HG03135 (cell line): ENCODE measurements around the gene SLC1A7.

ENCODE experiments used
- ATAC-seq: cut with Tn5 transposase; IDR thresholded peaks from one replicate; pipeline ENCODE4 v1.9.1; 2021; ENCODE audit warnings: mild to moderate bottlenecking, moderate library complexity; ENCODE audit not compliant: unreplicated experiment

Gene SLC1A7

GRCh38 chr1:53160924-53161378 is 18.5 kb upstream of the SLC1A7 start:
- no peak for ATAC-seq

- ATAC-seq: no peak
Observed at GRCh38 chr1:53158900-53159299, 16.5 kb upstream of the SLC1A7 start.

DNA sequence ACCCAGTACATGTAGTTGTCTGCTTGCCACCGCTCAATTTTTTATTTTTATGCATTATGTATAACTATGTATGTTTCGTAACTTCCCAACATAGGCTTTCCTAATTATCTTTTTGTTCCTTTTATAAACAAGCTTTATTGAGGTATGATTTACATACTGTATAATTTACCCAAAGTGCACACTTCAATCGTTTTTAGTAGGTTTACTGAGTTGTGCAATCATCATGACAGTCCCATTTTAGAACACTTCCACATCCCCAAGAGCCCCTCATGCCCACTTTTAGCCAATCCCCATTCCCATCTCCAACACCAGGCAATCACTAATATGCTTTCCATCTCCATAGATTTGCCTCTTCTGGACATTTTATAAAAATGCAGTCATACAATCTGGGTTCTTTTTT is 14.3 kb upstream of the SLC1A7 start:
- no peak for ATAC-seq

GRCh38 chr1:53155945-53156344 is 13.5 kb upstream of the SLC1A7 start:
- no peak for ATAC-seq

DNA sequence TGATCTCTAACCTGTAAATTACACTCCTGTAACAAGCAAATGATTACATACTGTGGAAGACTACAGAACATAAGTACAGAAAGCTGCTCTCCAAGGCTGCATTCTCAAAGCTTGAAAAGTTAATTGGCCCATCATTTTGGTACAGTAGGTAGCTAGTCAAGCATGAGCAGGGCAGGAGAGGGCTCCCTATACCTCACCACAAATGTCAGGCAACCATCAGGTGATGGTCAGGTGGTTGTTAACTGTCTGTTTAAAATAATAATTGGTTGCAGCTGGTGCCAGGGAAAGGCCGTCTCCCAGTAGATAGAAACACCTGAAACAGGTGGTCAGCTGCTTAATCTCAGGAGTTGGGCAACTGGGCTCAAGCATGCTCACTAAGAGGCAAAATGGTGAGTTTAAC is 13.1 kb upstream of the SLC1A7 start:
- no peak for ATAC-seq

DNA sequence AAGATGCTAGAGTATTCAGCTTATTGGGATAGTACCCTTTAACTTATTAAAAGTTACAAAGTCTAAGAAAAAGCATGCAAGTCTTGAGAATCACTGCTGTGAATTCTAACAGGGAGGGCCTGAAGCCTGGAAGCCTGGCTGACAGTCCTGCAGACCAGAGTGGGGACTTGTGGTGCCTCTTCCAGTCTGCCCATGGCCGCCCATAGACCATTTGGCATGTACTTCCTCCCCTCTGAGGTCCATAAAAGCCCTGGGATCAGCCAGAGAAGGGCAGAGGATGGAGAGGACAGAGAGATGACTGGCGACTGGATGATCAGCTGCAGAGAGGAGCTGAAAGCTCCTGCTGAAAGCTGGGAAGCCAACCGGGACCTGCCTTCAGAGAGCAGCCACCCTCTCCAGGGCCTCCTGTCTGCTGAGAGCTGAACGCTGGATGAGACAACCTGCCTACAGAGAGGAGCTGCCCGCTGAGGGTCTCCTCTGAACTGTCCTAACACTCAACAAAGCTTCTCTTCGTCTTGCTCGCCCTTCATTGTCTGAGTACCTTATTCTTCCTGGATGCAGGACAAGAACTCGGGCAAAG is 12.5 kb upstream of the SLC1A7 start:
- ATAC-seq: no peak

GRCh38 chr1:53153752-53154151 is 11.3 kb upstream of the SLC1A7 start:
- ATAC-seq: no peak

DNA sequence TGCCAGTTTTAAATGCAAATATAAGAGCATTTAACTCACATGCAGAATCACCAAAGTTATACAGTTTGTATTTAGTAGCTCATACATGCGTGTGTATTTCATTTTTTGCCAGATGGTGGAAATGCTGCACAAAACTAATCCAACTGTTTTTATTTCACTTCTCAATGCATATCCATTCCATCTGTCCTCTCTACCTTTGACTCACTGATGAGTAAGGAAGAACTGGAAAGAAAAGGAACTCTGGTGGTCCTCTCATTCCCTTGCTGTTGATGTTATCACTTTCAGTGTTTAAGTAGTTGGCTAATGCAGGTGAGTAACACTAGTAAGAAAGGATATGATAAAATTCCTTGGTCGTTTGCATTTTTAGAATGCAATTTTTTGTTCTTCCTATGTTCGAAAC is 5.7 kb upstream of the SLC1A7 start:
- no peak for ATAC-seq

- no peak for ATAC-seq
Observed at GRCh38 chr1:53147174-53147573, 4.7 kb upstream of the SLC1A7 start.

DNA sequence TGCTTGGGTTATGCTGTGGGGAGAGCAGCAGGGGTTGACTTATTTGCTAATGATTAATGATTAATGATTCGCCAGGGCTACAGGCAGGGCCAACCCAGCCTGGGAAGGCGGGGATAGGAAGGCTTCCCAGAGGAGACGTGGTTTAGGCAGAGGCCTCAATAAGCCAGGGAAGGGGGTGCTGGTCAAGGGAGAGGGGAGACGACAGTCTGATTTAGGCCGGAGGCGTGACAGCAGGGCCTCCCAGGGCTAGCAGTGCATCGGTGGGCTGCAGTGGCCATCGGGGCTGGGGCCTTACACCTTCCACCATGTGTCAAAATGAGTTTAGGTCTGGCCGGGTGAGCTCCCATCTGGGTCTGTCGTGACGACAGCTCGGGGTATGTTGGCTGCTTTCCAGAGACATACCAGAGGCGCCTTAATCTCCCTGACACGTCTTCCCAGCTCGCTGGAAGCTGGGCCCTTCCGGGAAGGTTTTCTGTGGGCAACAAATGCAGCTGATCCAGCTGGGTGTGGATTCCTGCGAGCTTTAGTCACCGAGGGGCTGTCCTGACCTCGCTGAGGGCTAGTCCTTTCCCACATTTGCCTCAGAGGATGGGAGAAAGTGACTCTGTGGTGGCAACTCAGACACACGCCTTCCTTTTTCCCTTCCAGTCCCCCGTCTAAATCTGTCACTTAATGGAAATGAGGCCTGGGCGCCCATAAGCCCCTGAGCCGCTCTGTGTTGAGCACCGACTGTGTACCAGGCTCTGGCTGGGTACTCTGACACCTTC is 3.7 kb upstream of the SLC1A7 start:
- no peak for ATAC-seq

- ATAC-seq: no peak
Observed at GRCh38 chr1:53145619-53145941, 3.1 kb upstream of the SLC1A7 start.

DNA sequence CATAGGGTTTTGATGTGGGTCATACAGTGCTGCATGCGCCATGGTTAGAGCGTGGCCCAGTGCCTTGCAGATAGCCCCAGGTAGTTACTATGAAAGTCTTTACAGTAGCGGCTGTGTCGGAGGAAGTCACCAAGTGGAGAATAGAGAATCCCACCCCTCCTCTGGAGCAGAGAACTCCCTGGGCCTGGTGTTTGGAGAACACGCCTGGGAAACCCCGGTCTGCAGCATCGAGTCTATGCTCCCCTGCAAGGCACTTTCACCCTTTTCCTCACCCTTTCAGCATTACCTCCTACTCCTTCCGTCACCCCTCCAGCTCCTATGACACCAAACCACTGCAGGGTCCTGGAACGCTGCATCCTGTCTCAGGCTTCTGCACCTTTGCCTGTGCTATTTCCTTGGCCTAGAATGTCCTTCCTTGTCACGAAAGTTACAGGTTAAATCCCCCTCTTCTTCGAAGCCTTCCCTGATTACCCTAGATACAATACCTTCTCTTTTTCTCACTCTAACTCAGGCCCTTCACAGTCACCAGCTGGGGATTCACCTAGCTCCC is 2.7 kb upstream of the SLC1A7 start:
- no peak for ATAC-seq

DNA sequence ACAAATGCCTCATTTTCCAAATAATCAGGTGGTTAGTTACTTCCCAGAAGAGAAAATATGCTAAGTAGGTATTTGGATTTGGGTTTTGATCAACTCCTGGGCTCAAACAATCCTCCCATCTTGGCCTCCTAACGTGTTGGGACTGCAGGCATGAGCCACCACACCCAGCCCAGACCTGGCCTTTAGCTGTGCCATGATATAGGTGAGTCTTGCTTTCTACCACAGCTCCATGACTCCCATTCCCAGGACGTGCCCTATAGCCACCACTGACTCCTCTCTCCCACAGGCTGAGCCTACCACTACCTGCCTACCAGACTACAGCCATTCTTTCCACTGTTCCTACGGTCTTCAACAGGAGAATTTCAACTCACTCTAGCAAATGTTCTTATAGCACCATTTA is 1.8 kb upstream of the SLC1A7 start:
- ATAC-seq: no peak

DNA sequence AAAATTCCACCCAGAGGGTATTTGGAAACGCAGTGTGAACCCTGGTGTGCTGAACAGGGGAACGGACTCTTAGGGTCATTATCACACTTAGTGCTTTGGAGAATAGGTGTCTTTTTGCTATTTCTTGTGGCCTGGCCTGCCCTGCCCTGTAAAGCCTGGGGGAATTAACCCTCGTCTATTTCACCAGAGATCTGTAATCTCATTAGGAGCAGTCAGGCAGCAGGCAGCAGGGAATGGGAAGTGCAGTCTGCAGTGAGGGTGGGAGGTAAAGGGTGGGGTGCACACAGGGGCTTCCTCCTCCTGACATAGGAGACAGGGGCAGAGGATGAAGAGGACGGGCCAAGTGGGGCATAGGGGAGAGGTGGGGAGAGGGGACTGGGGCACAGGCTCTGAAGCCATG is 1.1 kb upstream of the SLC1A7 start:
- no peak for ATAC-seq

DNA sequence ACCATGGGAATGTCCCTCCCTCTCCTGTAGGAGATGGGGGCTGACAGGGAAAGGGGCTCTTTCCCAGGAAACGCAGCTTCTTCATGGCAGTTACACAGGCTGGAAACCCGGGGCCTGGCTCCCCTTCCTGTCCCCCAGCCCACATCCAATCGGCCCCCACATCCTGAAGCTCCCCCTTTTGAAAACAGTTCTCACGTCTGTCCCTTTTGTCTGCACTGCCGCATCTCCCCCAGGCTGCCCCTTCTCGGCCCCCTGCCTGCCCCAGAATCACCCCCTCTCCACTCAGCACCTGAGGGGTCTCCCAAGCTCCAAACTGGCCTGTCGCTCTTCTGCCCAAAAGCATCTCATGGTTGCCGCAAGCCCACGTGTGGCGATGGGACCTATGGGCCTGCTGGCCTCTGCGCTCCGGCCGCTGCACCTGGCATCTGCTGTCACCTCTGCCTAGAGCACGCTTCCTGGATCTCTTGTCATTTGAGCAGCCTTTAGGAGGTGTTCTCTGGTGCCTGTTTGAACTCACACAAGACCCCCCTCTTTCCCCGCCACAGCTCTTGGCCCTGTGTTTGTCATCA is 867 bp downstream of the SLC1A7 start:
- no peak for ATAC-seq

DNA sequence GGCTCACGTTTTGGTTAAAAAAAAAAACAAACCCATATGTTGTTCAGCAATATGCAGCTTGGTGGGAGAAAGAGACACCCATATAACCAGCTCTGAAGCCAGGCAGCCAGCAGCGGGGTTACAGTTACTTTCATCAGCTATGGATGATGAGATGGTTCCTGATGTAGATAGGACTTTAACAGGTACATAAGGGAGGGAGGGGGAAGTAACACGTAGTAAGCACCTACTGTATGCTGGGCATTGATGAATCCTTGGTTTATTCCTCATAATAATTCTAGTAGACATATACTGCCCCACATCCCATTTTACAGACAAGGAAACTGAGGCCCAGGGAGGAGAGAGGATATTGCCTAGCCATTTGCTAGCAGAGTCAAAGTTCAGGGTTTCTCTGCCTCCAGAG is 2.0 kb downstream of the SLC1A7 start:
- no peak for ATAC-seq

DNA sequence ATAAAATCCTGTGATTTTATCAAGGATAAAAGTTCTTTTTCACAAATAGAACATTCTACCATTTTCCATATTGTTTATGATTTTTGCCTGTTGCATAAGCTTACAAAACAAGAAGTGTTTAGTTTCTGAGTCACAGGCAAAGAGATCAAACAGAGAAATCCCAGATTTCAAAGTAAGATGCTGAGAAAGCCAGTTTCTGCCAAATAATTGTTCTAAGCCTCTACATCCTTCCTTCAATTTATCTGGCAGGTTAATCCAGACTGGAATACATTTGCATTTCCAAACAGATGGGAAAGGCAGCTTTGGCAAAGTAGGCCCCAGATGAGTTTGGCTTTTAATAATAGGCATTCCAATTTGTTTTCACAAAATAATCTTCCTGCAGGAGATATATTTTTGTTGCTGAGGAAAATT is 2.5 kb downstream of the SLC1A7 start:
- ATAC-seq: no peak

GRCh38 chr1:53138991-53139884 is 3.2 kb downstream of the SLC1A7 start:
- ATAC-seq: no peak

DNA sequence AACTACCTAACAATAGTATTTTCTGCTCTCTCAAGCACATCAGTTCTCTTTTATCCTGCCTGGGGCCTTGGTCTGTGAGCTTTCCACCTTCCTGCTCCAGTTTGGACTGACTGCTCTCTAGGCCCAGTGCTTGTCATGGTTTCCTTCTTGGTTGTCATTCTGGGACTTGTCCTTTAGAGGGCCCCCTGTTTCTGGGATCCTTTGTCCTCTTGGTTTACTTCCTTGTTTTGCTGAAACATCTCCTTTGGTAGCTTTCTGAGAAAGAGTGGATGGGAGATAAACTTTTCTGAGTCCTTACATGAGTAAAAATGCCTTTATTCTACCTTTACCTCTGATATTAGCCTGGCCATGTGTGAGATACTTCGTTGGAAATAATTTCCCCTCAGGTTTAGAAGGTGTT is 4.7 kb downstream of the SLC1A7 start:
- ATAC-seq: no peak

DNA sequence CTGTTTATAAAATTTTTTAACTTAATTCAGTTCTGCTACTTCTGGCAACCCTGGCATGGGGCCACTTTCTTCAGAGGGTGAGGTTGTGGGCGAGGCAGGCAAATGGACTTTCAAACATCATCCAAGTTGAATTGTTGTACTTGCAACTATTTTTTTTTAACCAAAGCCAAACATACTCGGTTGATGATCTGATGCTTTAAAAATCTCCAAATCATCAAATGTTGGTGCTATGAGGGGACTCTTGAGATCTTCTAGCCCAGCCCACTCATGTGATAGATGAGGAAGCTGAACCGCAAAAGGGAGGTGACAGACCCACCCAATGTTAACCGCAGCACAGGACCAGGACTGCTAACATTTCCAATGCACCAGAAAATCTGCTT is 6.7 kb downstream of the SLC1A7 start:
- no peak for ATAC-seq

DNA sequence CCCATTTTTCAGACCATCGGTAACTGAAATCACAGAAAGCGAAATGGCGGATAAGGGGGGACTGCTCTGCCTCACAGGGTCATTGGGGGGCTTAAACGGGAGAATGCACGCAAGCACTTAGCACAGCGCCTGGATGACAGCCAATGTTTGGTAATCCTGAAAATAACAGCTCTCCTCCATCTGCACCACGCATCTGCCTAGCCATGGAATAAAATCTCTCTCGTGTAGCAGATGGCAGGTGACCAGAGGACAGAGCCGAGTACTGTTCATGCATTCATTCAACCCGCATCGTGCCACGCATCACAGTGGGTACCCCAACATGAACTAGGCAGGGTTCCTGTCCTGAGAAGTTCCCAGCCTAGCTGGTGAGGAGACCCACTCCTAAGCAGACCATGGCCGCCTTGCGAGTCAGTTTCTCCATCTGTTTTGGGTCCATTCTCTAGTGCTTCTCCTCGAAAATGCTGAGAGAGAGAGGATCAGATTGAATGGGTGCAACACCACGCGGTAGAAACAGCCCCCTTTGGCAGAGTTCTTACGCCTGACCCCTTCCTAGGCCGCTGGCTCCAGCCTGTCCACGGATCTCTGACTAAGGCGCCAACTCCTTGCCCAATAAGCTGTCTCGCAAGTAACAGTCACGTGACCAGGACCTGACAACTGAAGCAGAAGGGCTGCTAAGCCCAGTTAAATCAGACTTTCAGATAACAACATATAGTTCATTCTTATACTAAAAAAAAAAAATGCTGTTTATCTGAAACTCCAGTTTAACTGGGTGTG is 7.3 kb downstream of the SLC1A7 start:
- no peak for ATAC-seq
